Testis (tissue), 2 donors: ENCODE data around the gene FAM131B.

Source experiments
- POLR2A ChIP-seq: fragments of 450-650 bp; IDR thresholded peaks from one replicate; pipeline ENCODE4 v1.6.1; 2017; ENCODE audit warnings: antibody characterized with exemption, mild to moderate bottlenecking, moderate library complexity
- TF ChIP-seq, protein P1 (sequence below), 3 experiments: fragments of 450-650 bp in 2 of 3; fragments of 200-600 bp in 1 of 3; sonication (generic) in 1 of 3; IDR thresholded peaks; one replicate each; pipeline ENCODE4 v1.5.1; 2016 to 2019; ENCODE audit warnings: antibody characterized with exemption in 3 of 3, mild to moderate bottlenecking in 2 of 3, moderate library complexity in 1 of 3

- TF ChIP-seq, protein P1, sequence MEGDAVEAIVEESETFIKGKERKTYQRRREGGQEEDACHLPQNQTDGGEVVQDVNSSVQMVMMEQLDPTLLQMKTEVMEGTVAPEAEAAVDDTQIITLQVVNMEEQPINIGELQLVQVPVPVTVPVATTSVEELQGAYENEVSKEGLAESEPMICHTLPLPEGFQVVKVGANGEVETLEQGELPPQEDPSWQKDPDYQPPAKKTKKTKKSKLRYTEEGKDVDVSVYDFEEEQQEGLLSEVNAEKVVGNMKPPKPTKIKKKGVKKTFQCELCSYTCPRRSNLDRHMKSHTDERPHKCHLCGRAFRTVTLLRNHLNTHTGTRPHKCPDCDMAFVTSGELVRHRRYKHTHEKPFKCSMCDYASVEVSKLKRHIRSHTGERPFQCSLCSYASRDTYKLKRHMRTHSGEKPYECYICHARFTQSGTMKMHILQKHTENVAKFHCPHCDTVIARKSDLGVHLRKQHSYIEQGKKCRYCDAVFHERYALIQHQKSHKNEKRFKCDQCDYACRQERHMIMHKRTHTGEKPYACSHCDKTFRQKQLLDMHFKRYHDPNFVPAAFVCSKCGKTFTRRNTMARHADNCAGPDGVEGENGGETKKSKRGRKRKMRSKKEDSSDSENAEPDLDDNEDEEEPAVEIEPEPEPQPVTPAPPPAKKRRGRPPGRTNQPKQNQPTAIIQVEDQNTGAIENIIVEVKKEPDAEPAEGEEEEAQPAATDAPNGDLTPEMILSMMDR (IDR thresholded peaks at IDR 0.05), result no peak
- no peak for TF ChIP-seq POLR2A
Observed at GRCh38 chr7:143362131-143363015, at the start of gene FAM131B.
